Right hindlimb (tissue), 1 donor: ENCODE results near the gene UBTF.

Experiments used
- DNase-seq: peaks from one replicate; pipeline ENCODE4 v3.0.0-alpha.2; 2018

Gene UBTF, protein sequence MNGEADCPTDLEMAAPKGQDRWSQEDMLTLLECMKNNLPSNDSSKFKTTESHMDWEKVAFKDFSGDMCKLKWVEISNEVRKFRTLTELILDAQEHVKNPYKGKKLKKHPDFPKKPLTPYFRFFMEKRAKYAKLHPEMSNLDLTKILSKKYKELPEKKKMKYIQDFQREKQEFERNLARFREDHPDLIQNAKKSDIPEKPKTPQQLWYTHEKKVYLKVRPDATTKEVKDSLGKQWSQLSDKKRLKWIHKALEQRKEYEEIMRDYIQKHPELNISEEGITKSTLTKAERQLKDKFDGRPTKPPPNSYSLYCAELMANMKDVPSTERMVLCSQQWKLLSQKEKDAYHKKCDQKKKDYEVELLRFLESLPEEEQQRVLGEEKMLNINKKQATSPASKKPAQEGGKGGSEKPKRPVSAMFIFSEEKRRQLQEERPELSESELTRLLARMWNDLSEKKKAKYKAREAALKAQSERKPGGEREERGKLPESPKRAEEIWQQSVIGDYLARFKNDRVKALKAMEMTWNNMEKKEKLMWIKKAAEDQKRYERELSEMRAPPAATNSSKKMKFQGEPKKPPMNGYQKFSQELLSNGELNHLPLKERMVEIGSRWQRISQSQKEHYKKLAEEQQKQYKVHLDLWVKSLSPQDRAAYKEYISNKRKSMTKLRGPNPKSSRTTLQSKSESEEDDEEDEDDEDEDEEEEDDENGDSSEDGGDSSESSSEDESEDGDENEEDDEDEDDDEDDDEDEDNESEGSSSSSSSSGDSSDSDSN

DNA sequence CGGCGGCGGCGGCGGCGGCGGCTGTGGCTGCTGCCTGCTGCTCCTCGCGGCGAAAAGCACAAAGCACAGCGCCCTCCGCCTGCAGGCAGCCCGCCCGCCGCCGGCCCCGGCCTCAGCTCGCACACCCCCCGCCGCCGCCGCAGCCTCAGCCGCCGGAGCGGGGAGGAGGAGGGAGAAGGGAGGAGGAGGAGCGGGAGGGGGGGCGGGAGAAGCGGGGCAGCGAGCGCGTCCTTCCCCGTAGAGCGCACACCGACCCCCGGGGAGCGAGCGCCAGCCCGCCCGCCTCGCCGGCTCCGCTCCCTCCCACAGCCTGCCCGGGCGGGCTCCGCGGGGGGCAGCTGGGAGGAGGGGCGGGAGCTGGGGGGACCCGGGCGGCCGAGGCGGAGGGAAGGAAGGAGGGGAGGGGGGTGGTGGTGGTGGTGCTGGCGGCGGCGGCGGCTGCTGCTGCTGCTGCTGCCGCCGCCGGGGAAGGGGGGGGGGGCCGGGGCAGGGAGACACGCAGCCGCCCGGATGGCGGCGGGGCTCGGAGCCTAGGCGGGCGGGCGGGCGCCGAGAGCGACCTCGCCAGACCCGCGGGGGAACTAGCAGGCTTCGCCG, at the start of gene UBTF:
Gene UBTF, minus strand, starts transcription at position 60 of the 597 bp plus-strand sequence. CDS start 1,446 bp downstream, outside the sequence.
- peak; percentile 91 for DNase-seq

DNA sequence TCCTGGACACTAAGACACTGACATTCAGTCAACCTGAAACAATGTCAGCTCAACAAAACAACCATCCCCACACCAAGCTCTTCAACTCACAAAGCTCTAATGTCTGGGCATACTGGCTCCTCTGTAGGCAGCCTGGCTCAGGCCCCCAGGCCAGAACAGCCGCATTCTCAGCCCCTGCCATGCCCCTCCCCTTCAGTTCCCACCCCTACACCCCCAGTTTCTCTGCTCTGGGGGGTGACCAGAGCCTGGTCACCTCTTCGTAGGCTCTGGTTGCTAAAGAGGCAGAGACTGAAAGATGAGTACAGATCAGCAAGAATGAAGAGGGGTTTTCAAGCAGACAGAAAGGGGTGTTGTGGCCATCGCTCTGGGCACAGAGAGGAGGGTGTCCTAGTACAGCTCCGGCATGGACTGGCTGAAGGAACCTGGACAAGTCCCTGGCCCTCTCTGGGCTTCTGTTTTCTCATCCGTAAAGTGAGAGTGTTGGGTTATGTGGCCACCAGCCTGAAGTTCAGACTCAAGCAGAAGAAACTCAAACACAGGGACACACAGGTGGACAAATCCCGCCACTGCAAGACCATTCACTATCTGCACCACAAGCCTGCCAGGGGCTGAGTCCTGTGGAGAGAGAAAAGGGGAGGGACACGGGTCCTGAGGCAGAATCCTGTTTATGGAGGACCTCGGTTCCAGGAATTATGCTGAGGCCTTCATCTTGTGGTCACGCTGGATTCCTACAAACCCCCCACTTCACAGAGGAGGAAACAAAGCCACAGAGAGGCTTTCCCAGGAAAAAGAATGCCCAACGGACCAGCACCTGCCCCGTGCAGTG, 49.4 kb upstream of the UBTF start:
- DNase-seq = no peak

DNA sequence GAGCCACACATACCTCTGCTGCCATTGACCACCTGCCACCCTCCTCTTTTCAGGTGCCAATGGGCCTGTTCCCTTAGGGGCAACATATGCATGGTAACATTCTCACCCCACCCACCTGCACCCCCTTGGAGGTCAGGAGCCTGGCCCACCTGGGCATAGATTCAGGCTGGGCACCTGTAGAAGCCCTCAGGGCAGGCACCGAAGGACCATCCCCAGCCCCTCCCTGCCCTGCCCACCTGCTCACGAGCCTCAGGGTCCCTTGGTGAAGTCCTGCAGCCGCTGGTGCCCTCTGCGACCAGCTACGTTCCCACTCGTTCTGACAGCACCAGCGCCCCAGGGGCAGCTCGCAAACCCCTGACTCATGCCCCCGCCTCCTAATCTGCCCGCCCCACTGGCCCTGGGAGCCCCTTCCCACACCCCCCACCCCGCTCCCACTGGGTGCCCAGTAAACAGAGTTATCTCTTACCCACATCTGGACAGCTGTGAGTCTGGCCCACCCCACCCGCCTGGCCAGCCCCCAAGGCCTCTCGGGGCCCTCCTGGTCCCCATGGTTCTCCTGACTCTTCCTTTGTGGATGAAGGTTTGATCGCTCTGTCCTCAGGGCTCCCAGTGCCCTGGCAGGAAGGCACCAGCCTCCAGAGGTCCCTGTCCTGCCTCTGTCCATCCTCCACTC, 48.5 kb upstream of the UBTF start, which contains the start of gene SLC4A1:
Gene SLC4A1, minus strand, starts transcription at position 318 of the 673 bp plus-strand sequence. CDS start 5,269 bp downstream, outside the sequence.
- DNase-seq = no peak

DNA sequence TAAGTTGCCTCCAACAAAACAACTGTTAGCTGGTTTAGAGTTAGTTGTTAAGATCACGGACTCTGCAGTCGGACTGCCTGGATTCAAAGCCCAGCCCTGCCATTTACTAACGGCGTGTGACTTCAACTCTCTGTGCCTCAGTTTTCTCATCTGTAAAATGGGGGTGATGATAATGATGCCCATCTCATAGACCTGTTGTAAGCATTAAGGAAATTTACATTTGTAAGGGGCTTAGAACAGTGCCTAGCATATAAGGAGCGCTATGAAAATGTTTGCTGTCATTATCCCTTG, 47.6 kb upstream of the UBTF start:
- no peak for DNase-seq

DNA sequence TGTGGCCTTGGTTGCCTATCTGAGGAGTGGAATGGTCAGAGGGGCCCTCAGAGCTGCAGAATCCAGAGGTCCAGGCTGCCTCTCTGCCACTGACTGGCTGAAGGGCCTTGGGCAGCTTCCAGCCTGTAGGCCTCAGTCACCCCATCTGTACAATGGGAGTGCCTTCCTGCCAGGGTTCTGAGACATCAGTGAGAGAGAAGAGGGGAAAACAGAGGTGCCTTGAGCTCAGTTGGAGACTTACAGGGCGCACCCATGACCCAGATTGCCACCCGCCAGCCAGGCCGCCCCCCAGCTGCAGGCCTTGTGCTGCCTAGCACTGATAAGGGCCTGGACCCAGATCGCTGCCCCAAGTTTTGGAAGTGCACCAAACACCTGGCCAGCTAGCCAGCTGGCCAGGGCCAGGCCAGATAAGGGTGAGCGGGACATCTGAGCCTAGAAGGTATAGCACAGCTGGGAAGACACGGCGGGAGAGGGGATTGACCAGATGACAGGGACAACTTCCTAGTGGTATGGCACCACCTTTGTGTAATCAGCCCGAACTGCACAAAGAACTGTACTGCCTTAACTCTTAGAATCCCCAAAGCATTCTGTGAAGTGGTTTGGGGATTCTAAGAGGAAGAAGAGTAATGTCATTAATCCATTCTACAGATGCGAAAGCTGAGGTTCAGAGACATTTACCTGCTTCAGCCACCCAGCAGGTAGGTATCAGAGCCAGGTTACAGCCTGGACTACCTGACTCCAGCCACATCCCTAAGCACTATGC, 47.1 kb upstream of the UBTF start:
- DNase-seq = no peak

DNA sequence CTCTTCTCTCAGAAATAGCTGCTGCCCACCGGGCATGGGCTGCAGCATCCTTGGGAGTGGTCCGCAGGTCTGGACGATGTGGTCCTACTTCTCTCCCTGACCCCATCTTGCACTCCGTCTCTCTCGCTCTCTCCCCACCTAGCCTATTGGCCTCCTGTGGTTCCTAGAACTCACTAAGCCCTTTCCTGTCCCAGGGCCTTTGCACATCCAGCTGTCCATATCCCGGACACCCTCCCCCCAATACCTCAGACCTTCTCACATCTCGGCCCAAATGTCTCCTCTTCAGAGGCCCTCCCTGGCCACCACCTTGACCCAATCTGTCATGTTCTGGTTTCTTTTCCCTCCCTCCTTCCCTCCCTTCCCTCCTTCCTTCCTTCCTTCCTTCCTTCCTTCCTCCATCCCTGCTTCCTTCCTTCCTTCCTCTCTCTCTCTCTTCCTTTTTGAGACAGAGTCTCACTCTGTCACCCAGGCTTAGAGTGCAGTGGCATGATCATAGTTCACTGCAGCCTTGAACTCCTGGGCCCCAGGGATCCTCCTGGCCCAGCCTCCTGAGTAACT, 43.9 kb upstream of the UBTF start:
- no peak for DNase-seq

DNA sequence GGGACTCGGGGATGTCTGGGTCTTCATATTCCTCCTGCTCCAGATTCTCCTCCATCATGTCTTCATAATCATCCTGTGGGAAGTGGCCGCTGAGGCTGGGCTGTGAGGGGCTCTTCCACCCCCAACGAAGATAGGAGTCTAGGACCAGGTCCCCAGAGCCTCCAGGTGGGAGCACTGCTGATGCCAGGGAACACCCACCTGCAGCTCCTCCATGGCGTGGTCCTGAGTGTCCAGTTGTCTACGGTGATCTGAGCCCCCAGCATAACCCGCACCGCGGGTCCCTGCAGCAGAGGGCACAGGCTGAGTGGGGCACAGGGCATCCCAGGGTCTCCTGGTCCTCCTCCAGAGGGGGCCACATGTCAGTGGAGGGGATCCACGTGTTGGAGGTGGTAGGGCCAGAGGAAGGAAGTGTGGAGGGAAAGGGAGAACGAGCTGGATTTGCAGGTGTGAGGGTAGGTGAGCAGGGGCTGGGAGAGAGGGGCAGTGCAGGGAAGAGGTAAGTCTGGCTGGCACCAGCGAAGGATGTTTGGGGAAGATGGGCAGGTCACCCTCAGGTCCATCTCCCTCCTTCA, 43.3 kb upstream of the UBTF start:
- no peak for DNase-seq

DNA sequence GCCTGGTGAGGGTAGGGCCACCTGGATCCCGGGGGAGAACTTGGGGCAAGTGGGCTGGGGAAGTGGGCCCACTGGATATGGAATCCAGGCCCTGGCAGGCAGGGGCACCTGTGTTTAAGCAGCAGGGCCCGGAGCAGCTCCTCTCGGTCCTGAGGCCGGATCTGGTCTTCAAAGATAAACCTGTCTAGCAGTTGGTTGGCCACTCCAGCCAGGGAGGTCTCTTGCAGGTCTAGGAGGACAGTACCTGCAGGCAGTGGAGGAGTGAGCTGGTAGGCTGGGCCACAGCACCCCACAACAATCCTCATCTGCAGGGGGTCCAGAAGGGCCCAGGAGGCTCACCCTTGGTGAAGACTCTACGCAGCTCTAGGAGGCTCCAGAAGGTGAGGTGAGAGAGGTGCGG, 40.8 kb upstream of the UBTF start:
- DNase-seq = no peak

DNA sequence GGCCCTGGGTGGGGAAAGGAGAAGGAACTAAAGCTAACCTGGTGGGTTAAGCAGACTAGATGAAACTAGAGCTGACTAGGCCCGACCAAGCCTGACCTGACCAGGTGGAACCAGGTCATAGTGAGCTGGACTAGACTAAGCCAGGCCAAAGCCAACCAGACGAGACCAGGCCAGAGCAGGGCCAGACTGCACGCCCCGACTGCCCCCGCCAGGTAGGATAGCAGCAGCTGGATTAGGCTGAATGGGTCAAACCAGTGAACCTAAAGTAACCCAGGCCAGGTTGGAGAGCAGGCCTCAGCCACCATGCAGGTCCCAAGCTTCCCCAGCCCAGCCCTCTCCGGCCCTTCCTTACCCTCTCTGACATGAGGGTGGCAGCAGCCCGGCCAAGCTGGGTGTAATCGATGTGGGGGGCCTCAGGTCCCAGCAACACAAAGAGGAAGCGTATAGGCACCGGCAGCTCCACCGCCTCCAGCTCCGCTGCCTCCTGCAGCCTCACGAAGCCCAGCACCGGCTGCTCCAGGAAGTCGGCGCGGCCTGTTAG, 39.4 kb upstream of the UBTF start:
- DNase-seq = no peak

DNA sequence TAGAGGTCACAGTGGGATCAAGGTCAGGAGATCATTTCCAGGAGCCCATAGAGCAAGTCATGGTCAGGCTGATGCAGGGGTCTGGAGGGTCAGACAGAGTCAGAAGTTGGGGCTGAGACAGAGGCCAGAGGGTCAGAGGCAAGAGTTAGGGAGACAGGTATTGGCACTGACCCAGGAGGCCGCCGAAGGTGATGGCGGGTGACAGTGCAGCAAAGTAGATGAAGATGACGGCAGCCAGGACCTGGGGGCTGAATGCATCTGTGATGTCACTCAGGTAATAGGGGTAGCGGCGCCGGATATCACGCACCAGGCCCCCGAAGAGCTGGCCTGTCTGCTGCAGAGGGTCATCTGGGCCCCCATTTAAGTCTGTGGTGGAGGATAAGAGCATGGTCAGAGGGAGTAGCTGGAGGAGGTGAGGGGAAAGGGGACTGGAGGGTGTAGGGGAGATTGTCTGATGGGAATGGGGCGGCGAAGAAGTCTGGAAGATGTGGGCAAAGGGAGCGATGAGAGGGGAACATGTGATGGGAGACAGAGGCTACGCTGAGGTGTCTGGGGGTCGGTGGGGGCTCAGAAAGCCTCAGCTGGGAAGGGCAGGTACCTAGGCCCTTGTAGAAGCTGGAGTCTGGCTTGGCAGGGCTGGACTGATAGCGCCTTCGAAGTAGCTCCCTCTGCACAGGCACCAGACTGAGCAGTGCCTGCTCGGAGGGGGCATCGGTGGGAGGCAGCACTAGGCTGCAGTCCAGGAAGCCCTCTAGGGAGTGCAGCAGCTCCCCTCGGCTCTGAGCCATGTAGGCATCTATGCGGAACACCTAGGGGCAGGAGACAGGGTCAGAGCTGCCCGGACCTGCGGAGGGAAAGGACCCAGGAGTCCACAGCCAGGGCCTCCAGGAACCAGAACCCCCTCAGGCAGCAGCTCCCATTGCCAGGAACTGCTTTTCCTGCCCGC, 38.6 kb upstream of the UBTF start:
- DNase-seq = no peak

DNA sequence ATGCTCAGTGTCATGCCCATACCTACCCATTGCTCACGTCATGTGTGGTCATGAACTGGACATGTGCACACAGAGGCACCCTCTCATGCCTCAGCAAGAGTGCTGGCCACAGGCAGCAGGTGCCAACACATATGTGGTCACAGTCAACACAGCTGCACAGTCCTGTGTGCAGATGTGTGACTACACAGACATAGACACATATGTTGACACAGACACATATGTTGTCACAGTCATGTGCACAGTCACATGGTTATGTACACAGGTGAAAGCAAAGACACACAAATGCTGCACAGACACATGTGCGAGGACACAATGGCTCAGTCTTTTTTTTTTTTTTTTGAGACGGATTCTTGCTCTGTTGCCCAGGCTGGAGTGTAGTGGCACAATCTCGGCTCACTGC, 37.2 kb upstream of the UBTF start:
- DNase-seq = no peak

DNA sequence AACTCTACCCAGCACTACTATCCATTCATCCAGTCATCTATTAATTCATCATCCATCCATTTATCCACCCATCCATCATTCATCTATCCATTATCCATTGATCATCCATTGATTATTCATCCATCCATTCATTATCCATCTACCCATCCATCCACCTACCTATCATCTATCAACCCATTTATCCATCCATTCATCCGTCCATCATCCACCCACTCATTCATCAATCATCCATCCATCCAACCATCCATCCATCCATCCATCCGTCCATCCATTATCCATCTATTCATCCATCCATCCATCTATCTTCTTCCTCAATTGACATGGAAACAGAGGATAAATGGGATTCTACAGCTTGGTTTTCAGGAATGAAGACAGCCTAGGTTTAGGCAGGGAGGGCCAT, 36.4 kb upstream of the UBTF start:
- no peak for DNase-seq

DNA sequence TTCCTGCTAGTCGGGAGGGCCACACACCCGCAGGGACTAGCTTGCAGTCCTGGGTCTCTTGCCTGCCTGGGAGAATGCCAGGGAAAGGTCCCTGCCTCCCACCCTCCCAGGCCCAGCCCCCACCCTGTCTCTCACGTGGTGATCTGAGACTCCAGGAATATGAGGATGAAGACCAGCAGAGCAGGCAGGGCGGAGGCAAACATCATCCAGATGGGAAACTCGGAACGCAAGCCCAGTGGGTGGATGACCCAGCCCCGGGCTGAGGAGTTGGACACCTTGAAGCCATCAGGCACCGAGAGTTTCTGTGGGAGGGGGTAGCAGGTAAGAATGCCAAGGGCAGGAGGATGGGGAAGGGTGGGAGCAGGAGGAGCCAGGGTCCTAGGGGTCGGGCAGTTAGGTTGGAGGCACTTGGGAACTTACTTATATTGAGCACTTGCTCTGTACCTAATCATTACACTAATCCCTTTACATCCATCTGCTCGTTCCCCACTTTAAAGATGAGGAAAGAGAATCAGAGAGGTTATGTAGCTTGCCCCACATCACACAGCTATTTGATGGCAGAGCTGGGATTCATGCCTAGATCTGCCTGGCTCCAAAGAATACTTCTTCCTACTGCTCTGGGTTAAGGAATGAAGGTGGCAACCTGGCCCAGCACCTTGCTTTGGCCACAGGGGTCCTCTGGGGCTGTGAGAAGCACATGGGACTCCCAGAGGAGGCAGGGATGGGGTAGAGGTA, 35.1 kb upstream of the UBTF start:
- DNase-seq = no peak

DNA sequence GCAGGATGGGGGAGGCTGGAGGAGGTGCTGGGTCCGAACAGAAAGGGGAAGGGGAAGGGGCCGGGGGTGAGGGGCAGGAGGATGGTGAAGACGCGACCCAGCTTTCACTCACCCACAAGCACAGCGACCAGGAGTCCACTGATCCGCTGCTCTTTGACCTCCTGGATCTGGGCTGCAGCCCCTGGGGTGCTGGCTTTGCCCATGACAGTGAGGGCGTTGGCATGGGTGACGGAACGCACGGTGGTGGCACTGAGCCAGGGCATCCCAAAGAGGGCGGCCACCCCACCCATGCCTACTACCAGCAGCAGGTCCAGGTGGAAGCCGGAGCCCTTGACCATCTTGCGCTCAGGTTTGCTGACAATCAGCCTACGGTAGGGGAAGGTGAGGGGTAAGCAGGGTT, 33.5 kb upstream of the UBTF start:
- no peak for DNase-seq

DNA sequence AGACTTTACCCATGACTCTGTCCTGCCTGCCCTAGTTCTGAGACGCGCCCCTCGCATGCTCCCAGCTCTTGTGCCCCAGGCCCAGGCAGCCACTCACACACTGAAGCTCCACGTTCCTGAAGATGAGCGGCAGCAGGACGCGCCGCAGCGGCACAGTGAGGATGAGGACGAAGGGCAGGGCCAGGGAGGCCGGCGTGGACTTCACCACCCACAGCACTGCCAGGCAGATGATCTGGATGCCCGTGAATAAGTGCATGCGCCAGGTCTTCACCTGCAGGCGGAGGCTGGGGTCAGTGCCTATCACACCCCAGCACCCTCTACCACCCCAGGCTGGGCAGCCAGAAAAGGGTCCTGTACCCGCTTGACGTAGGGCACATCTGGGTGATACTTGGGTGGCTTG, 31.6 kb upstream of the UBTF start:
- DNase-seq = no peak

DNA sequence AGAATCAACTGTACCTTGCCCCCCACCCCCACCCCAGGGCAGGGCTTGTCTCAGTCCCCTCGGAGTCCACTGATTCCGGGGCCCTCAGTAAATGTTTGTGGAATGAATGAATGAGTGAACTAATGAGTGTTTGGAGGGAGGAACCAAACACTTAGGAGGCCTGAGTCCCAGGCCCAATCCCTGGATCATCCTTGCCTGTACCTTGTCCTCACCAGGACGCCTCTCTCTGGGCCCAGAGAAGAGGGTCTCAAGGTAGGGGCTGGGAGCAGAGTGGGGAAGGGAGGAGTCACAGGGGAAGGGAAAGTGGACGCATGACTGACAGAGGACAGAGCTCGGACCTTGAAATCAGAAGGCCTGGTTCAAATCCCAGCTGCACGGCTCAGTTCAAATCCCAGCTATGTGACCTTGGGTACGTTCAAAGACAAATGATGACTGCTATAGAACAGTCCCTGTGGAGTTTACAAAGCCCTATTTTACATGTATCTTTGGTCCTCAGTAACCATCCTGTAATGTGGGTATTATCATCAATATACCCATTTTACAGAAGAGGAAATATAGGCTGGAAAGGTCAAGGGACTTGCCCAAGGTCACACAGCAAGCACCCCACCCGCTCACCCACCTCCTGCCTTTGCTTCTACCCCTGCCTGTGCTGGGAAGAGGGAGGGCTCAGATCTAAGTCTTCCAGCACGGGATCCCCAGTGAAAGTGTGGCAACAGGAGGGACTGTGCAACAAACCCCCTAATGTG, 30.2 kb upstream of the UBTF start:
- no peak for DNase-seq

DNA sequence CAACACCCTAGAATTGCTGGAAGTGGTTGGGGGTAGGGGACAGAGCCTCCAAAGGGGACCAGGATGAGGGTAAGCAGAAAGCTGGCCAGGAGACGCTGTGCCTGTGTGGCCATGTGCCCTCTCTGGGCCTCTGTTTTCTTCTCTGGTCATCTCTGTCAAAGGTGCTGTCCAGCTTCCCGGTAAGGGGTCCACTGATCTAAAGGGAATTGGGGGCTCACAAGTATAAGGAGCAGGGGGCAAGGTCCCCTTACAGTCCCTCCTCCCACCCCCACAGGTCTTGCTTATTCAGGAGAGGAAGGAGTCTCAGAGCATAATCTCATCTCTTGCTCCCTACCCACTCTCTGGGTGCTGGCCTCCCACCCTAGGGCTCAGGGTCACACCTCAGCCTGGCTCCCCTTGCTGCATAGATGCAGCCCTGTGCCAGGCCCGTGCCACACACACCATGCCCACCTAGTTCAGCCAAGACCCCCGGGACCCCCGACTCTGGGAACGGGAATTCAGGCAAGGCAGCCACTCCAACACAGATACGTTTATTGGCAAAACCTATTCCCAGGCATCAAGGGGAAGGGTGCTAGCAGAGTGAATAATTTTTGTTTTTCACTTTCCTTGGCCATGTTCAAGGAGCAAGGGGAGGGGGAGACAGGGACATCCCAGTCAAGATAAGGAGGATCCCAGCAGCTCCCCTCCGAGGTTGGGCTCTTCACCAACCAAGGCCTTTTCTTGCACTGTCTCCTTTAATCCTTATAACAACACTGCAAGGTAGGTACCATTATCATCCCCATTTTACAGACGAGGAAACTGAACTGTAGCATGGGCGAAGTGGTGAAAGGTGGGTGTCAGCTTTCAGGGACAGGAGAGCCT, 28.6 kb upstream of the UBTF start:
- no peak for DNase-seq
